GM18498 (cell line): ENCODE data around the gene CCDC148.

Experiments used
- ATAC-seq: cut with Tn5 transposase; IDR thresholded peaks from one replicate; pipeline ENCODE4 v1.9.1; 2021; ENCODE audit warnings: mild to moderate bottlenecking, moderate library complexity; ENCODE audit not compliant: unreplicated experiment

Gene CCDC148

DNA sequence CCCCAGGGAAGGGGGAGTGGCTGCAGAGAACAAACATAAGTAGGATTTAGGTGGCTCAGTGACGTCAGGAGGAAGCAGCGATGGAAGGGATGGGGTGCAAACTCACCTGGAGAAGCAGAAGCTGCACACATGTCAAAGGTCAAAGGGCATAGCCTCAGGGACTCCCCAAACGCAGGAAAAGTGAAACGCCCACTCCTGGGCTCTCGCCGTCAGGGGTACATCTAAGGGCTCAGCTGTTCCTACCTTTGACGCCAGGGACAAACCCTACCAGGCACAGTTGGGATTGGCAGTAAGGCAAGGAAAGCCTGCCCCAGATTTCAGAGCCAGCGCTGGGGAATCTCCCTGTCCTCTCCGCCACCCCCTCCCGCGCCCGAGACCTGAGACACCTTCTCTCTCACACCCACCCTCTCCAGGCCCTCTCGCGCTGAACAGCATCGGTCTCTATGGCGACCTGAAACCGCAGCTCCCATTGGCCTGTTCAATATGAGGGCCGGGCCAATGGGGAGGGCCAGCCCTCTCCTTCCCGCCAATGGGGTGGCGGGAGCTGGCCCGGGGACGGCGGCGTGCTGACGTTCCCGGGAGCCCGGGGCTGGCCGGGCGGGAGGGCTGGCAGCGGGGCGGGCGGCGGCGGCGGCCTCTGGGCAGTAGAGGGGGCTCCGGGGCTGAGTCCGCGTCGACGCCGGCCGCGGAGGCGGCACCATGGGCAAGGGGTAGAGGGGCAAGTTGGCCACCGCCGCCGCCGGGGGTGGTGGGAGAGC, at the start of gene CCDC148, which contains the start of gene PKP4:
Gene CCDC148 (minus strand): TSS at position 445 of the 758 bp plus-strand sequence. CDS start 314 bp downstream, at position 131.
Gene PKP4 (plus strand): TSS at position 644 of the 758 bp plus-strand sequence. CDS start 76,233 bp downstream, outside the sequence.
- ATAC-seq = peak; percentile 94

- ATAC-seq = no peak
Observed at GRCh38 chr2:158505448-158505934, 48.9 kb upstream of the CCDC148 start.

DNA sequence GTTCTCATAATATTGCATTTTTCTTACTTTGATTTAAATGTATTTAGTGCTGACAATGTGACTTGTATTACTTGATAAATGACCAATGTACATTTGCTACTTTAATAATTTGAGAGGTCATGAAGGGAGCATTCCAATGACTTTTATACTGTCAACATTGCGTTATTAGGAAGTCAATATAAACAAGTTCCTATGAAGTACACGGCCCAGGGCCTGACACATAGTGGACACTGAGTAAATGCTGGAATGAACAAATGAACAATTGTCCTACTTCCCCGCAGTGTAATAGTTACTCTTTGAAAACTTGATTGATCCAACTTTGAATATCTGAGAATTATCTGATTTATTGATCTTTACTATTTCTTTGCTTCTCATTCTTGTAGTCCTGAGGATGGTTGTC, 47.5 kb upstream of the CCDC148 start:
- ATAC-seq = no peak

- no peak for ATAC-seq
Observed at GRCh38 chr2:158502974-158503373, 46.4 kb upstream of the CCDC148 start.

DNA sequence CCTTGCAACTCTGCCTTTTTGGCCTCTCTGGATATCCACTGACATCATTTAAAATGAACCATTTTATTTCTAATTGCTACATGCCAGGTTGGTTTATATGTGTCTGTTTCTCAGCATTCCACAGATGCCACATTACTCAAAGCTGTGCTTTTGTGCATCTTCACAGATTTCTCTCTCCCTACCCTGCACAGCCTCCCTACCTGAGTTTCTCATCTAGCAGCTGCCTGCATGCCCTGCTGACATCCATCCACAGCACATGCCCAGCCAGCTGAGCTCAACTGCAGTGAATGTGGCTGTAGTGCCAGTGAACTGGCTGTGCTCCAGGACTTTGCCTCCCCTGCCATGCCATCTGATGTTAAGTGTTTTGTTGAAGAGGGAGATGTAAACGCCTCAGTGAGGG, 44.7 kb upstream of the CCDC148 start:
- no peak for ATAC-seq

- ATAC-seq = no peak
Observed at GRCh38 chr2:158500333-158500732, 43.8 kb upstream of the CCDC148 start.

GRCh38 chr2:158499383-158499782, 42.8 kb upstream of the CCDC148 start:
- ATAC-seq = no peak

- no peak for ATAC-seq
Observed at GRCh38 chr2:158498749-158499136, 42.2 kb upstream of the CCDC148 start.

GRCh38 chr2:158498043-158498748, 41.6 kb upstream of the CCDC148 start:
- no peak for ATAC-seq

DNA sequence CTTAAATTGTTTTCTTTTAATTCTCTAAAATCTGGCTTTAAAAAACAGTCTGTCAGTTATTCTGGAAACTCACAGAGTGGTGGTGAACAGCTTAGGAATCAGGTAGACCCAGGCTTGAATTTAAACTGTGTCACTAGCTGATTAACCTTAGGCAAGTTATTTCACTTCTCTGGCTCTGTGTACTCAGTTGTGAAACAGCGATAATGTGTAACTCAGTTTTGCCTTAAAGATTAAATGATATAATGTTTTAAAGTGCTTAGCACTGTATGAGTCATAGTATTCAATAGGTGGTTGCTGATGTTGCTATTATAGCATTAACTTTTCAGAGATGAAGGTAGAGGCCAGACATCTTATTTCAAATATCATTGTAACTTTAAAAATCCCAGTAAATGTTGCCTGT, 40.9 kb upstream of the CCDC148 start:
- no peak for ATAC-seq

- no peak for ATAC-seq
Observed at GRCh38 chr2:158496986-158497385, 40.4 kb upstream of the CCDC148 start.

GRCh38 chr2:158495175-158495574, 38.6 kb upstream of the CCDC148 start:
- no peak for ATAC-seq

DNA sequence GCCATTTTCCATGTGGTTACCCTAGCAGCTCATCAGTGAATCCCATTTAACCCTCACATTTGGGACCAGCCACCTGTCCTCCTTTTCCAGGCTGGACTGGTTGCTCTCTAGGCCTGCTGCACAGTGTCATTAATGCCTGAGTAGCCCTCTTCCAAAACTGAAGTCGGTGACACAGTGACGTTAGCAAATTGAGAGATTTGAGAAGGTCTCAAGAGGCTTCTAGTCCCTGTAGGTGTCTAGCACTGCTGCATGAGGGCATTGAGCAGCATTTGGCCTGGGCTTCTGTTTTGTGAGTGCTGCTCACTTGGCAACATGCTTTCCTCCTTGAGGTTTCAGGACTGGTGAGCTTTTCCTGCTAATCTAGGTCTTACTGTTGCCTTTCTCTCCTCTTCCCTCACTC, 36.9 kb upstream of the CCDC148 start:
- no peak for ATAC-seq

GRCh38 chr2:158491072-158491471, 34.5 kb upstream of the CCDC148 start:
- ATAC-seq = no peak

DNA sequence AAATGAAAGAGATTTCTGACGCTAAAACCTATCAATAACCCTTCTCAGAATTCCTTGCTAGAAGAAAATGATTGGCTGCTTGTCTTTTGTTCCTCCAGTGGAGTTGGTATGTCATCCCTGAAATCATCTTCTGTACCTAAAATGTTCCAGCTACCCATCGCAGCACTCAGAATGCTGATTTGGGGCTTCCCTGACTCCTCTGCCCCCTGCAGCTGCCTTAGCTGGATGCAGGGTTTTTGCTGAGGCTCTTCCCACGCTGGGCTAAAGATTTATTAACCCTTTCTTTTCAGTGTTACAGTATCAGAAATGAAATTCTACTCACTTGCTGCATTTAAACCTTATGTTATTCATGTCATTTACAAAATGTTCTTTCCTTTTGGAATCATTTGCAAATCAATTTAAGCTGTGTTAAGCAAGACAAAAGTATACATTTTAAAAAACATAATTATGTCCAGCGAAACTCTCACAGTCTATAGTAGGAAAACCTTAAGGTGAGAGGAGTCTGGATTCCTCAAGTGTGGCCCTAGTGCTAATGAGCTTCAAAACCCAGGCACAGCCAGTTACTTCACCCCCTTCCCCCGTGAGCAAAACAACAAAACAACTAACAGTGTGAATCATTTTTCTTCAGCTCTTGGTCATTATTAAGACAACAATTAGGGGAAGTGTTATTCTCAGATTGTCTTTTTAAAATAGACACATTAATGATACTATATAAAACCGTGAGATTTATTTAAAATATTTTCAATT, 33.0 kb upstream of the CCDC148 start:
- no peak for ATAC-seq

- ATAC-seq = no peak
Observed at GRCh38 chr2:158488442-158489216, 32.1 kb upstream of the CCDC148 start.

DNA sequence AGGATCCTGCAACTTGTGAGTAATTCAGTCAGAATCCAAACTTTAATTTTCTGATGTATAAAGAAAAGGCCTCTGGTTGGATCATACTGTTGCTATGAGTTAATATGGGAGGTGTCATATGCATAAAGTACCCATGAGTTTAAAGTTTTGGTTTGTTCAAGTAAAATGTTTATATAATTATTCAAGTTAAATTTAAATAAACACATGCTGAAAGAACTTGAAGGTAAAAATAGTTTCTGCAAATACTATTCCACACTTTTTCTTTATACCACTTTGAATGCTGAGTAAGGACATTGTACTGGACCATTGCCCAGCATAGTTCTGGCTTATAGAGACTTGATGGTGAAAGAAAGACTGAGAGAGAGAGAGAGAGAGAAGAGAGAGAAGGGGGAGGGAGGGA, 30.9 kb upstream of the CCDC148 start:
- ATAC-seq = no peak

DNA sequence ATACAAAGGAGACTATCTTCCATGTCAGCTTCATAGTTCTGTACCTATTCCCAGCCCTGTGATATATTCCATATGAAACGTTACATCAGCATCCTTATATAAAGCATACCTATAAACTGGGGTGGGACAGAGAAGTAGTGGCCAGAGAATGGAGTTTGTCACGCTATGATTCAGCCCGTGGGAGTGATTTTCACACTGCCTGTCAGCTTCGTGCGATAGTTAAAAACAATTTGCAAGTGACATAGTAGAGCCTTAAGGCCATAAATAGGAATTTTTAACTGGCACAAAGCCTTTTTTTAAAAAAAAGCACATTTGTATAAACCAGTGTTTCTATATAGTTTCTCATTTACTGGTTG, 30.4 kb upstream of the CCDC148 start:
- ATAC-seq = no peak

DNA sequence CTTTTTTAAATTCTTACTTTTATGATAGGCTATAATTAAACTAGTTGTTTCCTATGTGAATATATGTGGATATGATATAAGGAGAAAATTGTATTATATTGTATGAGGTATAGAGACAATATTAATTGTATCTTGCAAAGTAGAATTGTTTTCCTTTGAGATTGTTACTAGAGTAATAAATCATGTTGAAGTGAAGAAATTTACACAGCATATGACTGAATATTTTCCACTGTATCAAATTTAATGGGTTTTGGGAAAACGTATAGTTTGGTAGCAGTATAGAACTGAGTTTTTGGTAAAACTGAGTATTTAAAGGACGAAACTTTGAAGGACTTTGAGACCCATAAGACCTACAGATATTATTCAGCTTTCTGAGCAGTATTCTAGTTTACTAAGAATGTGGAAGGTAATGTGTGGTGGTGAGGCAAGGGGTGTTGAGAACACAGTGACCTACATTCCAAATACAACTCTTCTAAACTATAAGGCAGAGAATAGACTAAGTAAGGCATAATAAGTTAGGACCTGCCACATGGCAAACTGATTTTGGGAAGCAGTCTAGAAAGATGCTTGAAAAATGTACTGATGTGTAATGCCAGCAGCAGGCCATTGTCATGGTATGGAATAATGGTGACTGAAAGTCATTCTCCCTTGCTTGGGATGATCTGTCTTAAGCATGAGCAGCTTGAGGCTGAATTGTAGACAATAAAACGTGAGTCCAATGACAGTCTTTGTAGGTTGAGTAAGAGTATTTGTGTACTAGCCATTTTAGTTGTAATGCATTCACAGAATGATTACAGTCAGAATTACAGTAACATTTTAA, 29.8 kb upstream of the CCDC148 start:
- no peak for ATAC-seq
